GM12864 (cell line): ENCODE data around the gene RDH8.

Experiments used
- DNase-seq: peaks from one replicate; pipeline ENCODE4 v3.0.0-alpha.2; 2011; ENCODE audit warnings: low read depth
- H3K4me3 ChIP-seq: 2 replicates; pipeline ENCODE4 v1.5.1; 2011; ENCODE audit warnings: mild to moderate bottlenecking, low read depth, low read length, control low read depth
- TF ChIP-seq, protein P1 (sequence below): IDR thresholded peaks from 2 replicates; pipeline ENCODE4 v1.5.1; 2011; ENCODE audit warnings: low read depth, mild to moderate bottlenecking, moderate library complexity, low read length, control low read depth, inconsistent platforms; ENCODE audit errors: missing control alignments

The RDH8 gene, protein sequence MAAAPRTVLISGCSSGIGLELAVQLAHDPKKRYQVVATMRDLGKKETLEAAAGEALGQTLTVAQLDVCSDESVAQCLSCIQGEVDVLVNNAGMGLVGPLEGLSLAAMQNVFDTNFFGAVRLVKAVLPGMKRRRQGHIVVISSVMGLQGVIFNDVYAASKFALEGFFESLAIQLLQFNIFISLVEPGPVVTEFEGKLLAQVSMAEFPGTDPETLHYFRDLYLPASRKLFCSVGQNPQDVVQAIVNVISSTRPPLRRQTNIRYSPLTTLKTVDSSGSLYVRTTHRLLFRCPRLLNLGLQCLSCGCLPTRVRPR

DNA sequence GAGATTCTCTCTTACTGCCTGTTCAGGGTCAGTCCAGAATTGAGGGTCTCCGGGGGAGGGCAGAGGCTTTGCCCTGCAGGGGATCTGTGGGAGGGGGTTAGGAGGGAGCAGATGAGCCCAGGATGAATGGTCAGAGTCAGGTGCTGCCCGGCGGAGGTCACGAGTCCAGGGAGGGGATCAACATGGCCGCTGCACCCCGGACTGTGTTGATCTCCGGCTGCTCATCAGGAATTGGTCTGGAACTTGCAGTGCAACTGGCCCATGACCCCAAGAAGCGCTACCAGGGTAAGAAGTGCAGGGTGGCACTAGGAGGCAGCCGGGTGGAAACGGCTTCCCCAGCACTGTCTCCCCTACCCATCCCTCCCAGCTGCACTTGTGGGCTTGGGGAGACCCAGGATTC, at the start of gene RDH8:
RDH8 (plus strand) TSS at position 168 of the 400 bp plus-strand sequence; CDS start at position 183, 15 bp downstream.
- DNase-seq: no peak

DNA sequence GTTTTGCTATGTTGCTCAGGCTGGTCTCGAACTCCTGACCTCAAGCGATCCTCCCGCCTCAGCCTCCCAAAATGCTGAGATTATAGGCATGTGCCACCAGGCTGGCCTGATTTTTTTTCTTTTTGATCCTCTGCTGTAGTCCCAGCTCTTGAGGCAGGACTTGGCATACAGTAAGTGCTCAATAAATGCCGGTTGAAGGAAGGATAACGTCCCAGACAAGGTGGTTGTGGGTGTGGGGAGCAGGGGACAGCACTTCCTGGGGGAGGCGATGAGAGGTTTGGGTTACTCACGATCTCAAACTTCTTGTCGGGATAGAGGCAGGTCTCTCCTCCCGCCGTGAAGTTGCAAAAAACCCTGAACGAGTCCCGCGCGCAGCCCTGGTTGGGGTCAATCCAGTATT, 47.3 kb upstream of the RDH8 start:
- no peak for DNase-seq
- no peak overlapping the region for H3K4me3 ChIP-seq
- TF ChIP-seq, protein P1, sequence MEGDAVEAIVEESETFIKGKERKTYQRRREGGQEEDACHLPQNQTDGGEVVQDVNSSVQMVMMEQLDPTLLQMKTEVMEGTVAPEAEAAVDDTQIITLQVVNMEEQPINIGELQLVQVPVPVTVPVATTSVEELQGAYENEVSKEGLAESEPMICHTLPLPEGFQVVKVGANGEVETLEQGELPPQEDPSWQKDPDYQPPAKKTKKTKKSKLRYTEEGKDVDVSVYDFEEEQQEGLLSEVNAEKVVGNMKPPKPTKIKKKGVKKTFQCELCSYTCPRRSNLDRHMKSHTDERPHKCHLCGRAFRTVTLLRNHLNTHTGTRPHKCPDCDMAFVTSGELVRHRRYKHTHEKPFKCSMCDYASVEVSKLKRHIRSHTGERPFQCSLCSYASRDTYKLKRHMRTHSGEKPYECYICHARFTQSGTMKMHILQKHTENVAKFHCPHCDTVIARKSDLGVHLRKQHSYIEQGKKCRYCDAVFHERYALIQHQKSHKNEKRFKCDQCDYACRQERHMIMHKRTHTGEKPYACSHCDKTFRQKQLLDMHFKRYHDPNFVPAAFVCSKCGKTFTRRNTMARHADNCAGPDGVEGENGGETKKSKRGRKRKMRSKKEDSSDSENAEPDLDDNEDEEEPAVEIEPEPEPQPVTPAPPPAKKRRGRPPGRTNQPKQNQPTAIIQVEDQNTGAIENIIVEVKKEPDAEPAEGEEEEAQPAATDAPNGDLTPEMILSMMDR: no peak

More for the DNA sequence above, at the start of gene RDH8:
- TF ChIP-seq, protein P1: no peak
- no peak within 1 kb of the TSS for H3K4me3 ChIP-seq

DNA sequence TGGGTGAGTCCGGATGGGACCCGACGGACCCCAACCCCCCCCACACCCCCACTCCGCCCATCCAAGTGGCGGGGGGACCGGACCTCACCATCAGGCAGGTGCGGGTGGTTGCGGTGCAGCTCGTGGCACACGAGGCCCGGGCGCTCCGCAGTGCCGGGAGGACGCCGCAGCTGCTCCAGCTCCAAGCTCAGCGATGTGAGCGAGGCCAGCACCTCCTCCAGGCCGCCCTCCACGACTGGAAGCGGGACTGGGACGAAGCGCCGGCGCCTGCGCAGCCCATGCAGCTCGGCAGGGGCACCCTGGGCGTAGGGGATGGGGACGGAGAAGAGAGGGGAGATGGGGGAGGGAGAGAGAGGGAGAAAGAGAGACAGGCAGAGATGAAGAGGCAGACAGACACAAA, 46.8 kb upstream of the RDH8 start:
- no peak overlapping the region for H3K4me3 ChIP-seq
- DNase-seq: no peak
- TF ChIP-seq, protein P1: no peak

DNA sequence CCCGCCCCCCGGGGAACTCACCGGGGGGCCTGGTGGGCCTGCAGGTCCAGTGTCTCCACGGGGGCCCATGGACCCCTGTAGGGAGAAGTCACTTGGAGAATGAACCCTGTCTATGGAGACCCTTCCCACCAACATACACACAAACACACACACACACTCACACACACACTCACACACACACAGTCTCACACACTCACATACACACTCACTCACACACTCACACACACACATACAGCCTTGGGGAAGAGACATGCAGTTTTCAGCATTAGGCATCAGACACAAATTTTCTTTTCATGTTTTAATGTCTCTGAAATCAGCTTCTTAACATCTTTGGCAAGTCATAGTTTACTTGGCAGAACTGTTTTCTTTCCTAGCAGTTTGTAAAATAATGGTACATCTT, 46.0 kb upstream of the RDH8 start:
- no peak overlapping the region for H3K4me3 ChIP-seq
- TF ChIP-seq, protein P1: no peak
- no peak for DNase-seq

DNA sequence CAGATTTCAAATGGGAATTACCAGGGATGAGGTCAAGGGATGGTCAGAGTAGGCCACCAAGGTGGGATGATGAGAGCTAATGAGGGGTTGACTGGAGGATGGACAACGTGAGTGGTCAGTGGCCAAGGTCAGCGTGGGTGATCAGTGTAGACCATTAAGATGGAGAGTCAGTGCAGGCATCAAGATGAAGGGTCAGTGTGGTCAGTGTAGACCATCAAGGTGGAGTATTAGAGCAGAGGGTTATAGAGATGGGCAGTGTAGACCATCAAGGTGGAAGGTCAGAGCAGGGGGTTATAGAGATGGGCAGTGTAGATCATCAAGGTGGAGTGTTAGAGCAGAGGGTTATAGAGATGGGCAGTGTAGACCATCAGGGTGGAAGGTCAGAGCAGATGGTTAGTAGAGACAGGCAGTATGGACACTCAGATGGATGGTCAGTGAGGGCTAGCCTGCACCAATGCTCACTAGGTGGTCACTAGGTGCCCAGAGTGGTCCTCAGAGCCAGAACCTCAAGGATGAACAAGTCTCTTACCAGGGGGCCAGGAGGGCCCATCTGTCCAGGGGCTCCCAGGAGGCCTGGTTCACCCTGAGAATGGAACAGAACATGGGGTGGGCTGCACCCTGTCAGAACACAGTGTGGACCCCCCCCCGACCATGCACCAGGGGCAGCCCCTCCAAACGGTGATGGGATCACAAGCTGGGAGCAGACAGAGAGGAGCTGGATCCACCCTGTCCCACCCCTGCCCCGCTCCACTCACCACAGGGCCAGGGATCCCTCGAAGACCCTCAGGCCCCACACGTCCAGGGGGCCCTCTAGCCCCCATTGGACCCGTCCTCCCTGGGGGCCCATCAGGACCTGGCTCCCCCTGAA, 44.2 kb upstream of the RDH8 start:
- TF ChIP-seq, protein P1: no peak
- no peak overlapping the region for H3K4me3 ChIP-seq
- DNase-seq: no peak

GRCh38 chr19:9969688-9969975, 43.7 kb upstream of the RDH8 start:
- DNase-seq: no peak
- H3K4me3 ChIP-seq: no peak overlapping the region
- TF ChIP-seq, protein P1: no peak
